Measurements from ENCODE around the gene SLC25A6.

GRCh38 chrX:1427756-1428155 lies 35.8 kb upstream of the SLC25A6 start:
- TF ChIP-seq POLR2AphosphoS5 (IDR thresholded peaks at IDR 0.05; ENCODE audit: low read depth, low read length), result no peak
- TF ChIP-seq FOXM1 (IDR thresholded peaks at IDR 0.05; ENCODE audit: low read depth), result no peak
- no peak for TF ChIP-seq TEAD4 (IDR thresholded peaks at IDR 0.05; ENCODE audit: borderline replicate concordance, insufficient read depth)
- no peak for TF ChIP-seq CTCF (IDR thresholded peaks at IDR 0.05)
- TF ChIP-seq GABPA (IDR thresholded peaks at IDR 0.05; ENCODE audit: low read depth), result no peak
- no peak for TF ChIP-seq REST (IDR thresholded peaks at IDR 0.05; ENCODE audit: low read depth, low read length)
- TF ChIP-seq SIN3A (IDR thresholded peaks at IDR 0.05; ENCODE audit: borderline replicate concordance, low read depth, low read length), result no peak
- no peak for TF ChIP-seq NRF1 (IDR thresholded peaks at IDR 0.05; ENCODE audit: low read depth, low read length)
- TF ChIP-seq SMC3 (IDR thresholded peaks at IDR 0.05; ENCODE audit: low read depth, low read length), result no peak
- no peak for TF ChIP-seq TAF1 (IDR thresholded peaks at IDR 0.05; ENCODE audit: borderline replicate concordance, low read depth, low read length)
- no peak for TF ChIP-seq YY1 (IDR thresholded peaks at IDR 0.05; ENCODE audit: low read depth)
- TF ChIP-seq ZBTB33 (IDR thresholded peaks at IDR 0.05; ENCODE audit: borderline replicate concordance, low read depth), result no peak
- TF ChIP-seq FOXJ3 (CRISPR knock-in tag; IDR thresholded peaks at IDR 0.05), result no peak

All from SK-N-SH (cell line).